ENCODE measurements around the gene WIPF2. TPM values are rescaled to one million over a fixed set of nuclear protein-coding genes. Genes with fewer than 3 reads are reported as not detected.
"Not testable (repeated sequence)": the region's sequence is repeated elsewhere in the genome, so short reads cannot be mapped to it uniquely, and the experiment has no call there.

Gene WIPF2
- total RNA-seq, 4 donors from 2014 or later, result 4.9 to 34.3 (median 8.6) TPM

DNA sequence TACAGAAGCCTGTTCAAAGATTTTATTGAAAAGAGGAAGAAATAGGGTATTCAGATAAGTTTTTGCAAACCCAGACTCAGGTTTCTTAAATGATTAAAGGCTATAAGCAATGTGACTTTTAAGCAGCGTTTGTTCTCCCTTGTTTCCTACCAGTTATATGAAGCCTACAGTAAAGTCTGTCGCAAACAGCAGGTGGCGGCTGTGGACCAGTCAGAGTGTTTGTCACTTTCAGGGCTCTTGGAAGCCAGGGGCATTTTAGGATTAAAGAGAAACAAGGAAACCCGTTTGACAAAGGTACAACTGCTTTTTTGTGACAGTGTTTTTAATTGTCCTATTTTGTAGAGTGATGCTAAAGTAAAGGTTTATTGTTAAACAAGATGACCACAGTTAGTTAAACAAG lies 82.2 kb downstream of the WIPF2 start:
- Histone ChIP-seq H3K27ac (no peak overlapping the region), H3K4me3 (no peak overlapping the region), H3K36me3 (no peaks in the 10 kb centered on the region), H3K4me1 (no peaks in the 10 kb centered on the region), H3K27me3 (no peaks in the 10 kb centered on the region), H3K9me3 (no peaks in the 10 kb centered on the region)
- DNase-seq, result no peak
- intact Hi-C loops (cut with DNase I; ENCODE audit: low total_unique reads), result no loop called here
- TF ChIP-seq POLR2A (IDR thresholded peaks at IDR 0.05), result no peak
- TF ChIP-seq, protein P1, sequence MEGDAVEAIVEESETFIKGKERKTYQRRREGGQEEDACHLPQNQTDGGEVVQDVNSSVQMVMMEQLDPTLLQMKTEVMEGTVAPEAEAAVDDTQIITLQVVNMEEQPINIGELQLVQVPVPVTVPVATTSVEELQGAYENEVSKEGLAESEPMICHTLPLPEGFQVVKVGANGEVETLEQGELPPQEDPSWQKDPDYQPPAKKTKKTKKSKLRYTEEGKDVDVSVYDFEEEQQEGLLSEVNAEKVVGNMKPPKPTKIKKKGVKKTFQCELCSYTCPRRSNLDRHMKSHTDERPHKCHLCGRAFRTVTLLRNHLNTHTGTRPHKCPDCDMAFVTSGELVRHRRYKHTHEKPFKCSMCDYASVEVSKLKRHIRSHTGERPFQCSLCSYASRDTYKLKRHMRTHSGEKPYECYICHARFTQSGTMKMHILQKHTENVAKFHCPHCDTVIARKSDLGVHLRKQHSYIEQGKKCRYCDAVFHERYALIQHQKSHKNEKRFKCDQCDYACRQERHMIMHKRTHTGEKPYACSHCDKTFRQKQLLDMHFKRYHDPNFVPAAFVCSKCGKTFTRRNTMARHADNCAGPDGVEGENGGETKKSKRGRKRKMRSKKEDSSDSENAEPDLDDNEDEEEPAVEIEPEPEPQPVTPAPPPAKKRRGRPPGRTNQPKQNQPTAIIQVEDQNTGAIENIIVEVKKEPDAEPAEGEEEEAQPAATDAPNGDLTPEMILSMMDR (IDR thresholded peaks at IDR 0.05), result no peak

- peak; percentile 44 to 66 for DNase-seq
- Histone ChIP-seq H3K9me3 (no peaks in the 10 kb centered on the region), H3K36me3 (no peaks in the 10 kb centered on the region), H3K4me3 (no peak overlapping the region), H3K27me3 (no peaks in the 10 kb centered on the region), H3K4me1 (no peaks in the 10 kb centered on the region), H3K27ac (peak overlapping the region; percentile 26 to 66)
- no peak for TF ChIP-seq POLR2A (IDR thresholded peaks at IDR 0.05)
- TF ChIP-seq, protein P1 (IDR thresholded peaks at IDR 0.05), result peak; percentile 69 to 95 (median 82)
- intact Hi-C loops (cut with DNase I; ENCODE audit: low total_unique reads), result loop anchor here (2.0 kb wide), 1 partner anchor 52 kb away; no protein-coding TSS in a partner anchor
Measured at GRCh38 chr17:40303009-40303657, 84.0 kb downstream of the WIPF2 start.

GRCh38 chr17:40303708-40304551 lies 84.8 kb downstream of the WIPF2 start:
- TF ChIP-seq POLR2A (IDR thresholded peaks at IDR 0.05), result no peak
- TF ChIP-seq, protein P1 (IDR thresholded peaks at IDR 0.05), result no peak
- Histone ChIP-seq H3K9me3 (no peaks in the 10 kb centered on the region), H3K27ac (peak overlapping the region; percentile 57 to 66), H3K36me3 (no peaks in the 10 kb centered on the region), H3K4me3 (no peak overlapping the region), H3K27me3 (no peaks in the 10 kb centered on the region), H3K4me1 (no peaks in the 10 kb centered on the region)
- peak; percentile 55 to 65 for DNase-seq
- intact Hi-C loops (cut with DNase I; ENCODE audit: low total_unique reads), result loop anchor here (2.0 kb wide), 1 partner anchor 51 kb away; no protein-coding TSS in a partner anchor

GRCh38 chr17:40304552-40304863 lies 85.4 kb downstream of the WIPF2 start:
- H3K9me3 ChIP-seq; H3K27me3 ChIP-seq; H3K4me3 ChIP-seq; H3K36me3 ChIP-seq; intact Hi-C loops (cut with DNase I; ENCODE audit: low total_unique reads); H3K4me1 ChIP-seq: not testable (repeated sequence)
- DNase-seq, result peak in 1 of 2 donors; percentile 54
- H3K27ac ChIP-seq, result peak overlapping the region; percentile 57 to 66

DNA sequence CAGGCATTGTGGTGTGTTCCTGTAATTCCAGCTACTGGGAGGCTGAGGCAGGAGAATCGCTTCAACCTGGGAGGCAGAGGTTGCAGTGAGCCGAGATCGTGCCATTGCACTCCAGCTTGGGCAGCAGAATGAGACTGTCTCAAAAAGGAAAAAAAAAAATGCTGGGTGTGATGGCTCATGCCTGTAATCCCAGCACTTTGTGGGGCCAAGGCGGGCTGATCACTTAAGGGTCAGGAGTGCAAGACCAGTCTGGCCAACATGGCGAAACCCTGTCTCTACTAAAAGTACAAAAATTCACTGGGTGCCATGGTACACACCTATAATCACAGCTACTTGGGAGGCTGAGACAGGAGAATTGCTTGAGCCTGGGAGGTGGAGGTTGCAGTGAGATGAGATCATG lies 85.8 kb downstream of the WIPF2 start:
- peak overlapping the region; percentile 57 to 66 for H3K27ac ChIP-seq
- H3K9me3 ChIP-seq; intact Hi-C loops (cut with DNase I; ENCODE audit: low total_unique reads); H3K27me3 ChIP-seq; H3K36me3 ChIP-seq; DNase-seq; H3K4me3 ChIP-seq; H3K4me1 ChIP-seq: not testable (repeated sequence)

- no peaks in the 10 kb centered on the region for H3K27me3 ChIP-seq
- TF ChIP-seq, protein P1 (IDR thresholded peaks at IDR 0.05), result no peak
- TF ChIP-seq POLR2A (IDR thresholded peaks at IDR 0.05), result no peak
- no peaks in the 10 kb centered on the region for H3K9me3 ChIP-seq
- intact Hi-C loops (cut with DNase I; ENCODE audit: low total_unique reads), result no loop called here
- H3K4me1 ChIP-seq, result peaks cover 0 to 7% of the 10 kb centered on the region in 2 donors
- H3K27ac ChIP-seq, result peak overlapping the region; percentile 59 to 68
- DNase-seq, result no peak
- no peak overlapping the region for H3K4me3 ChIP-seq
- no peaks in the 10 kb centered on the region for H3K36me3 ChIP-seq
Measured at GRCh38 chr17:40306395-40306794, 87.3 kb downstream of the WIPF2 start.
